WTC11 (cell line): Measurements from ENCODE around the gene NTN5.

ENCODE experiments used
- ATF1 ChIP-seq: sonication (generic); formaldehyde crosslinking; IDR thresholded peaks from 2 replicates; pipeline ENCODE4 v1.8.1; 2023; ENCODE audit warnings: mild to moderate bottlenecking, moderate library complexity, missing genetic modification reagents
- CREM ChIP-seq: sonication (generic); formaldehyde crosslinking; IDR thresholded peaks from 2 replicates; pipeline ENCODE4 v1.8.1; 2022; ENCODE audit warnings: mild to moderate bottlenecking, missing genetic modification reagents, moderate library complexity
- ETV6 ChIP-seq: sonication (generic); formaldehyde crosslinking; IDR thresholded peaks from 2 replicates; pipeline ENCODE4 v1.8.1; 2022; ENCODE audit warnings: mild to moderate bottlenecking, missing genetic modification reagents
- FOXK1 ChIP-seq: sonication (generic); formaldehyde crosslinking; IDR thresholded peaks from 2 replicates; pipeline ENCODE4 v1.8.0; 2022; ENCODE audit warnings: mild to moderate bottlenecking, moderate library complexity, missing genetic modification reagents
- RELA ChIP-seq: sonication (generic); formaldehyde crosslinking; IDR thresholded peaks from 2 replicates; pipeline ENCODE4 v1.8.1; 2022; ENCODE audit warnings: missing genetic modification reagents, mild to moderate bottlenecking, borderline replicate concordance
- TEAD4 ChIP-seq: sonication (generic); formaldehyde crosslinking; IDR thresholded peaks from 2 replicates; pipeline ENCODE4 v1.8.0; 2022; ENCODE audit warnings: mild to moderate bottlenecking, missing genetic modification reagents
- TF ChIP-seq, protein P1 (sequence below): sonication (generic); formaldehyde crosslinking; IDR thresholded peaks from 2 replicates; pipeline ENCODE4 v1.8.0; 2023; ENCODE audit warnings: missing genetic modification reagents
- TF ChIP-seq, protein P2 (sequence below): fragments of 200-600 bp; IDR thresholded peaks from 2 replicates; pipeline ENCODE4 v1.8.0; 2022; ENCODE audit warnings: antibody characterized with exemption
- TF ChIP-seq, protein P3 (sequence below): sonication (generic); formaldehyde crosslinking; IDR thresholded peaks from 2 replicates; pipeline ENCODE4 v1.8.0; 2023; ENCODE audit warnings: mild to moderate bottlenecking, missing genetic modification reagents
- TF ChIP-seq, protein P4 (sequence below): fragments of 250-450 bp; sonication (Bioruptor Pico); IDR thresholded peaks from 2 replicates; pipeline ENCODE4 v2.1.2; 2022; ENCODE audit warnings: mild to moderate bottlenecking, moderate library complexity
- TF ChIP-seq, protein P5 (sequence below): sonication (generic); formaldehyde crosslinking; IDR thresholded peaks from 2 replicates; pipeline ENCODE4 v1.8.1; 2022; ENCODE audit warnings: mild to moderate bottlenecking, missing genetic modification reagents, moderate library complexity, borderline replicate concordance
- TF ChIP-seq, protein P6 (sequence below): sonication (generic); formaldehyde crosslinking; IDR thresholded peaks from 2 replicates; pipeline ENCODE4 v1.8.0; 2022; ENCODE audit warnings: mild to moderate bottlenecking, missing genetic modification reagents

DNA sequence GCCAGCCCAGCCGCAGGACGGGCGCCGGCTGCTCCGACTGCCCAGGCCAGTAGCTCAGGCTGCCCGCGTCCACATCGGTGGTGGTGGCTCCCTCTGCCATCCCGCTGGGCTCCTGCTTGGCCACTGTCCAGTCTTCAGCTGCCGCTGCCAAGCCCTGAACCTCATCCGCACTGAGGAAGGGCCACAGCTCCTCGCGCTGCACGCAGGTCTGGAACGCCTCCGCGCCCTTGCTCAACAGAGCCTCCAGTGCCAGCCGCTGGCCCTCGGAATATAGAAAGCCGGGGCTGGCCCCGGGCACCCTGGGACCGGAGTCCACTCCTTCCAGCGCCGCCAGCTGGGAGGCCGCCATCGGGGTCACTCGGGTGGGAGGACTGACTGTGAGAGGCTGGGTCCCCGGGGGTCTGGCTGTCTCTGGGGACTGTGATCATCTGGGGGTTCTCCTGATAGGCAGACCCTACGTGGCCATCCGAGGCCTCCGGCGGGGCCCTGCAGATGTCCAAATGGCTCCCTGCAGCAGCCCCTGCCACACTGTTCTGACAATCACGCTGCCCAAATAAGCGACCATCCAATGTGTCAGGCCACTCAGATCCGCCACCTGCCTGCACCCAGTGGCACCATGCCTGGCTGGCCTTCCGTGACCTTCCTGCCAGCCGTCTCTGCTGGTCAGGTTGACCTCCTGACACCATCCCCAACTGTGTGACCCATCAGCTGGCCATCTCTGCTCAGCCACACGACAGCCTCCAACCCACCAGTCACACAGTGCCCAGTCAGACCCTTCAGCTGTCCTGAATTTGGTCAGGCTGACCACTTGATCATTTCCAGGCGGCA, 59.6 kb downstream of the NTN5 start:
- no peak for TF ChIP-seq CREM
- TF ChIP-seq, protein P1, sequence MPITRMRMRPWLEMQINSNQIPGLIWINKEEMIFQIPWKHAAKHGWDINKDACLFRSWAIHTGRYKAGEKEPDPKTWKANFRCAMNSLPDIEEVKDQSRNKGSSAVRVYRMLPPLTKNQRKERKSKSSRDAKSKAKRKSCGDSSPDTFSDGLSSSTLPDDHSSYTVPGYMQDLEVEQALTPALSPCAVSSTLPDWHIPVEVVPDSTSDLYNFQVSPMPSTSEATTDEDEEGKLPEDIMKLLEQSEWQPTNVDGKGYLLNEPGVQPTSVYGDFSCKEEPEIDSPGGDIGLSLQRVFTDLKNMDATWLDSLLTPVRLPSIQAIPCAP (CRISPR knock-in tag) = no peak
- TF ChIP-seq, protein P2, sequence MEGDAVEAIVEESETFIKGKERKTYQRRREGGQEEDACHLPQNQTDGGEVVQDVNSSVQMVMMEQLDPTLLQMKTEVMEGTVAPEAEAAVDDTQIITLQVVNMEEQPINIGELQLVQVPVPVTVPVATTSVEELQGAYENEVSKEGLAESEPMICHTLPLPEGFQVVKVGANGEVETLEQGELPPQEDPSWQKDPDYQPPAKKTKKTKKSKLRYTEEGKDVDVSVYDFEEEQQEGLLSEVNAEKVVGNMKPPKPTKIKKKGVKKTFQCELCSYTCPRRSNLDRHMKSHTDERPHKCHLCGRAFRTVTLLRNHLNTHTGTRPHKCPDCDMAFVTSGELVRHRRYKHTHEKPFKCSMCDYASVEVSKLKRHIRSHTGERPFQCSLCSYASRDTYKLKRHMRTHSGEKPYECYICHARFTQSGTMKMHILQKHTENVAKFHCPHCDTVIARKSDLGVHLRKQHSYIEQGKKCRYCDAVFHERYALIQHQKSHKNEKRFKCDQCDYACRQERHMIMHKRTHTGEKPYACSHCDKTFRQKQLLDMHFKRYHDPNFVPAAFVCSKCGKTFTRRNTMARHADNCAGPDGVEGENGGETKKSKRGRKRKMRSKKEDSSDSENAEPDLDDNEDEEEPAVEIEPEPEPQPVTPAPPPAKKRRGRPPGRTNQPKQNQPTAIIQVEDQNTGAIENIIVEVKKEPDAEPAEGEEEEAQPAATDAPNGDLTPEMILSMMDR = no peak
- no peak for TF ChIP-seq ATF1 (CRISPR knock-in tag)
- no peak for TF ChIP-seq ETV6
- no peak for TF ChIP-seq TEAD4
- TF ChIP-seq RELA (CRISPR knock-in tag) = no peak
- TF ChIP-seq, protein P3, sequence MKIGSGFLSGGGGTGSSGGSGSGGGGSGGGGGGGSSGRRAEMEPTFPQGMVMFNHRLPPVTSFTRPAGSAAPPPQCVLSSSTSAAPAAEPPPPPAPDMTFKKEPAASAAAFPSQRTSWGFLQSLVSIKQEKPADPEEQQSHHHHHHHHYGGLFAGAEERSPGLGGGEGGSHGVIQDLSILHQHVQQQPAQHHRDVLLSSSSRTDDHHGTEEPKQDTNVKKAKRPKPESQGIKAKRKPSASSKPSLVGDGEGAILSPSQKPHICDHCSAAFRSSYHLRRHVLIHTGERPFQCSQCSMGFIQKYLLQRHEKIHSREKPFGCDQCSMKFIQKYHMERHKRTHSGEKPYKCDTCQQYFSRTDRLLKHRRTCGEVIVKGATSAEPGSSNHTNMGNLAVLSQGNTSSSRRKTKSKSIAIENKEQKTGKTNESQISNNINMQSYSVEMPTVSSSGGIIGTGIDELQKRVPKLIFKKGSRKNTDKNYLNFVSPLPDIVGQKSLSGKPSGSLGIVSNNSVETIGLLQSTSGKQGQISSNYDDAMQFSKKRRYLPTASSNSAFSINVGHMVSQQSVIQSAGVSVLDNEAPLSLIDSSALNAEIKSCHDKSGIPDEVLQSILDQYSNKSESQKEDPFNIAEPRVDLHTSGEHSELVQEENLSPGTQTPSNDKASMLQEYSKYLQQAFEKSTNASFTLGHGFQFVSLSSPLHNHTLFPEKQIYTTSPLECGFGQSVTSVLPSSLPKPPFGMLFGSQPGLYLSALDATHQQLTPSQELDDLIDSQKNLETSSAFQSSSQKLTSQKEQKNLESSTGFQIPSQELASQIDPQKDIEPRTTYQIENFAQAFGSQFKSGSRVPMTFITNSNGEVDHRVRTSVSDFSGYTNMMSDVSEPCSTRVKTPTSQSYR (CRISPR knock-in tag) = no peak
- no peak for TF ChIP-seq FOXK1 (CRISPR knock-in tag)
- TF ChIP-seq, protein P4, sequence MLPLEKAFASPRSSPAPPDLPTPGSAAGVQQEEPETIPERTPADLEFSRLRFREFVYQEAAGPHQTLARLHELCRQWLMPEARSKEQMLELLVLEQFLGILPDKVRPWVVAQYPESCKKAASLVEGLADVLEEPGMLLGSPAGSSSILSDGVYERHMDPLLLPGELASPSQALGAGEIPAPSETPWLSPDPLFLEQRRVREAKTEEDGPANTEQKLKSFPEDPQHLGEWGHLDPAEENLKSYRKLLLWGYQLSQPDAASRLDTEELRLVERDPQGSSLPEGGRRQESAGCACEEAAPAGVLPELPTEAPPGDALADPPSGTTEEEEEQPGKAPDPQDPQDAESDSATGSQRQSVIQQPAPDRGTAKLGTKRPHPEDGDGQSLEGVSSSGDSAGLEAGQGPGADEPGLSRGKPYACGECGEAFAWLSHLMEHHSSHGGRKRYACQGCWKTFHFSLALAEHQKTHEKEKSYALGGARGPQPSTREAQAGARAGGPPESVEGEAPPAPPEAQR (CRISPR knock-in tag) = no peak
- TF ChIP-seq, protein P5, sequence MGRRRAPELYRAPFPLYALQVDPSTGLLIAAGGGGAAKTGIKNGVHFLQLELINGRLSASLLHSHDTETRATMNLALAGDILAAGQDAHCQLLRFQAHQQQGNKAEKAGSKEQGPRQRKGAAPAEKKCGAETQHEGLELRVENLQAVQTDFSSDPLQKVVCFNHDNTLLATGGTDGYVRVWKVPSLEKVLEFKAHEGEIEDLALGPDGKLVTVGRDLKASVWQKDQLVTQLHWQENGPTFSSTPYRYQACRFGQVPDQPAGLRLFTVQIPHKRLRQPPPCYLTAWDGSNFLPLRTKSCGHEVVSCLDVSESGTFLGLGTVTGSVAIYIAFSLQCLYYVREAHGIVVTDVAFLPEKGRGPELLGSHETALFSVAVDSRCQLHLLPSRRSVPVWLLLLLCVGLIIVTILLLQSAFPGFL (CRISPR knock-in tag) = no peak
- TF ChIP-seq, protein P6, sequence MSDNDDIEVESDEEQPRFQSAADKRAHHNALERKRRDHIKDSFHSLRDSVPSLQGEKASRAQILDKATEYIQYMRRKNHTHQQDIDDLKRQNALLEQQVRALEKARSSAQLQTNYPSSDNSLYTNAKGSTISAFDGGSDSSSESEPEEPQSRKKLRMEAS (CRISPR knock-in tag) = no peak
